ENCODE results near the gene HMCN2.

HMCN2 gene

GRCh38 chr9:130290291-130291181, 25.0 kb downstream of the HMCN2 start:
- DNase-seq, result no peak

GRCh38 chr9:130291474-130291873, 25.9 kb downstream of the HMCN2 start:
- no peak for DNase-seq

DNA sequence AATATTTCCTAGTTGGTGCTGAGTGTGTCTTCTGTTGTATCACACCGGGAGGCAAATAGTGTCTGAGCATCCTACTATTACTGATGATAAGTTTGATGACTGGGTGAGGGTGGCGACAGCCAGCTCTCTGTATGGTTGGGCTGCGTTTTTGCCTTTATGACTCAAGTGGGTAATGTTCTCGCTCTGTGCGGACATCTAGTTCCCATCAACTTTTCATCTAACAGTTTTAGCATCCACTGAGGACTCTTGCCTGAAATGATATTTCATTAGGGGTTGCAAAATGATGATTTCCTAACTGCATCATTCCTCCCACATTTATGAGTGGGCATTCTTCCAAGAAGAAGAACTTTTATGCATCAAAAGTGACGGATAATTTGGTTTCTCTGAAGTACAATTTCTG, 26.5 kb downstream of the HMCN2 start:
- DNase-seq, result no peak

GRCh38 chr9:130294664-130295063, 29.1 kb downstream of the HMCN2 start:
- no peak for DNase-seq

DNA sequence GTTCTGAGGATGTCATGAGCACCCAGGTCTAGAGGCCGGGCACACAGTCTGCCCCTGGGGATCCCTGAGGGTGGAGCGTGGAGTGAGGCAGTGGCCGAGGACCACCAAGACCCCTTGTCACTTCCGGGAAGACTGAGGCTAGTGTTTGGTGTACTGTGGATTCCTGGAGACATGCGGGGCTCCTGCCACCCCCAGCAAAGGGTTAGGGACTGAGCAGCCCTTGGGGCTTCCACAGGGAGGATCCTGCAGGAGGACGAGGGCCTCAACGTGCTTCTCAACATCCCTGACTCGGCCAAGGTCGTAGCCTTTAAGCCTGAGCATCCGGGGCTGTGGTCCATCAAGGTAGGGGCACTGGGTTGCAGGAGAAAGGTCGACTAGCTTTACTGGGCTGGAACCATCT, 29.9 kb downstream of the HMCN2 start:
- DNase-seq, result no peak

GRCh38 chr9:130295945-130296782, 30.6 kb downstream of the HMCN2 start:
- no peak for DNase-seq

GRCh38 chr9:130296783-130297055, 31.2 kb downstream of the HMCN2 start:
- no peak for DNase-seq

DNA sequence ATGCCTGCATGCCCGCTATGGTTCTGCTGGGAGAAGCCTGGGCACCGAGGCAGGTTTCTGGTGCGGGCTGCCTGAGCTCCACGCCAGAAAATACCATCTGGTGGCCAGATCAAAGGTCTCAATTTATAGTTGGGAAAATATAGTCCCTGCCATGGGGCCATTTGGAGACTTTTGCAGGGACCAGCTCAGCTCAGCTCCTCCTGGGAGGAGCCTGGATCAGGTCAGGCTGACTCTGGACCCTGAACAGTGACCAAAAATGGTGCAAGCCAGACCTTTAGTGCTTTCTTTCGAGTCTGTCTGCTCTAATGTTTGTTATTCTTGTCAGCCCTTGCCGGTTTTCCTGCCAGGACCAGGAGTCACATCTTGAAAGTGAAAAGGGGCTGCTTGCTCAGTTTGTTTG, 31.8 kb downstream of the HMCN2 start:
- no peak for DNase-seq

DNA sequence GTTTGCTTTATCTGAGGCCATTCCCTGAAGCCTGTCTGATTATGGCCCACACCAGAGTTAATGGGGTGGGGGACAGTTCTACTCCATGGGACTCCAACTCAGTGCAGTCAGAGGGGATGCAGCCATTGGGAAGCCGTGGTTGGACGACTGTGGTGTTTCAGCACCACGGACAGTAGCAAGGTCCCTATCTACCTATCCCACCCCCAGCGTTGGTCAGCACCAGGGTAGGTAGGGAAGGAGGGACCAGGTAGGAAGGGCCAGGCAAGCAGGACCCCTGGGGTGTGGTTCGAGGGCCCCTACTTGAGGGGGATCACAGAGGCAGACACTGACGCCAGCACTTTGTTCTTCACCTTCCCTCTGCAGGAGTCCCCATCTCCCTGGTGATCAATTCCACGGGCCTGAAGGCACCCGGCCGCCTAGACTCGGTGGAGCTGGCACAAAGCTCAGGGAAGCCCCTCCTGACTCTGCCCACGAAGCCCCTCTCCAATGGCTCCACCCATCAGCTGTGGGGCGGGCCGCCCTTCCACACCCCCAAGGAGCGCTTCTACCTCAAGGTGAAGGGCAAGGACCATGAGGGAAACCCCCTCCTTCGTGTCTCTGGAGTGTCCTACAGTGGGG, 33.2 kb downstream of the HMCN2 start:
- no peak for DNase-seq

DNA sequence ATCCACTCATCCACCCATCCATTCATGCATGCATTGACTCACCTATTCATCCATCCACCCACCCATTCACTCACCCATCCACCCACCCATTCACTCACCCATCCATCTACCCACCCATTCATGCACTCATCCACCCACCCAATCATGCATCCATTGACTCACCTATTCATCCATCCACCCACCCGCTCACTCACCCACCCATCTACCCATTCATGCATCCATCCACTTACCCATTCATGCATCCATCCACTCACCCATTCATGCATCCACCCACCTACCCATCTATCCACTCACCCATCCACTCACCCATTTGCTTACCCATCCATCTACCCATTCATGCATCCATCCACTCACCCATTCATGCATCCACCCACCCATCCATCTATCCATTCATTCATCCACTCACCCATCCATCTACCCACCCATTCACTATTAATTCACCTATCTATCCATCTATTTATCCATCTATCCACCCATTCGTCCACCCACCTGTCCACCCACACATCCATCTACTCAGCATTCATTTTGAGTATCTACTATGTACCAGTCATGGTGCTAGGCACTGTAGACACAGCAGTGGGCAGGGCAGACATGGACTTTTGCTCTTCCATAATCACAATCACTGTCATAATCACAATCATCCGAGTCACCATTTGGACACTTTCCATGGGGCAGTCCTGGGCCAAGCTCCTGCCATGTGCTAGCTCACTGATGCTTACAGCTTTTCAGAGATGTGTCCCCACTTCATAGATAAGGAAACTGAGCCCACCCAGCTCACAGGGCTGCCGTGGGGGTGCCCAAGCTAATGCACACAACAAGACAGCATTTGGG, 34.4 kb downstream of the HMCN2 start:
- DNase-seq, result no peak

GRCh38 chr9:130300739-130301138, 35.2 kb downstream of the HMCN2 start:
- no peak for DNase-seq

GRCh38 chr9:130301483-130302286, 36.1 kb downstream of the HMCN2 start:
- no peak for DNase-seq

DNA sequence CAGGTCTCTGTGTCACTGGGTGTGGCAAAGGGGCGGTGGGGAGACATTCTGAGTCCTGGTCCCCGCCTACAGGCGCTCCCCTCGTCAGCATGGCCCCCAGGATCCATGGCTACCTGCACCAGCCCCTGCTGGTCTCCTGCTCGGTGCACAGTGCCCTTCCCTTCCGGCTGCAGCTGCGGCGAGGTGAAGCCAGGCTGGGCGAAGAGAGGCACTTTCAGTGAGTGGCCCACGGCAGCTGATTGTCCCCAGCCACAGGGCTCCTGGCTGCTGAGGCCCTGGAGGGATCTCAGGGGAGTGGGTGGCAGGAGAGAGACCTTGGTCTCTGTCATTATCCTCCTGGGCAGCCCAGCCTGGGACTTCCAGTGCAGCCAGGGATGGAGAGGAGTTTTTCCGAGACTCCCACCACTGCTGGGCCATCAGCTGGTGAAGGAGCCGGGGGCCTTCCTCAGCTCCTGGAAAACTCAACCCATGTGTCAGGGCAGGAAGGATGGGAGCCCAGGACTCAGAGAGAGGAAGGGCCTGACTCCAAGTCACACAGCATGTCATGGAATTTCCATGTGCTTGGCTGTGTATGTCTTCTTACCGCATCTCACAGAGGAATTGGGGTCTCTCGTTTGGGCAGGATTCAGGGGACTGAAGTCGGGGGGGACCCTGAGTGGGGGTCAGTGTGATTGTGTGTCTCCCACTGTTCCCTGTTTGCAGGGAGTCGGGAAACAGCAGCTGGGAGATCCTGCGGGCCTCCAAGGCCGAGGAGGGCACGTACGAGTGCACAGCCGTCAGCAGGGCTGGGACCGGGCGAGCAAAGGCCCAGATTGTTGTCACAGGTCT, 37.4 kb downstream of the HMCN2 start:
- DNase-seq, result no peak

GRCh38 chr9:130303613-130304055, 38.1 kb downstream of the HMCN2 start:
- DNase-seq, result no peak

- DNase-seq, result no peak
Measured at GRCh38 chr9:130304116-130304515, 38.6 kb downstream of the HMCN2 start.

DNA sequence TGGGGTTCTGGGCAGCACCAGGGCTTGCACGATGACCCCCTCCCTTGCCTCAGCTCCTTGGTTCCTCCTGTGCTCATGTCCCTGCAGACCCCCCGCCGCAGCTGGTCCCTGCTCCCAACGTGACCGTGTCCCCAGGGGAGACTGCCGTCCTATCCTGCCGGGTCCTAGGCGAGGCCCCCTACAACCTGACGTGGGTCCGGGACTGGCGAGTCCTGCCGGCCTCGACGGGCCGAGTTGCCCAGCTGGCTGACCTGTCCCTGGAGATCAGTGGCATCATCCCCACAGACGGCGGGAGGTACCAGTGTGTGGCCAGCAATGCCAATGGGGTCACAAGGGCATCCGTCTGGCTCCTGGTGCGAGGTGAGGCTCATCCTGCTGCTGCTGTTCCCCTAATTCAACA, 39.1 kb downstream of the HMCN2 start:
- DNase-seq, result no peak

GRCh38 chr9:130305381-130305780, 39.8 kb downstream of the HMCN2 start:
- no peak for DNase-seq

DNA sequence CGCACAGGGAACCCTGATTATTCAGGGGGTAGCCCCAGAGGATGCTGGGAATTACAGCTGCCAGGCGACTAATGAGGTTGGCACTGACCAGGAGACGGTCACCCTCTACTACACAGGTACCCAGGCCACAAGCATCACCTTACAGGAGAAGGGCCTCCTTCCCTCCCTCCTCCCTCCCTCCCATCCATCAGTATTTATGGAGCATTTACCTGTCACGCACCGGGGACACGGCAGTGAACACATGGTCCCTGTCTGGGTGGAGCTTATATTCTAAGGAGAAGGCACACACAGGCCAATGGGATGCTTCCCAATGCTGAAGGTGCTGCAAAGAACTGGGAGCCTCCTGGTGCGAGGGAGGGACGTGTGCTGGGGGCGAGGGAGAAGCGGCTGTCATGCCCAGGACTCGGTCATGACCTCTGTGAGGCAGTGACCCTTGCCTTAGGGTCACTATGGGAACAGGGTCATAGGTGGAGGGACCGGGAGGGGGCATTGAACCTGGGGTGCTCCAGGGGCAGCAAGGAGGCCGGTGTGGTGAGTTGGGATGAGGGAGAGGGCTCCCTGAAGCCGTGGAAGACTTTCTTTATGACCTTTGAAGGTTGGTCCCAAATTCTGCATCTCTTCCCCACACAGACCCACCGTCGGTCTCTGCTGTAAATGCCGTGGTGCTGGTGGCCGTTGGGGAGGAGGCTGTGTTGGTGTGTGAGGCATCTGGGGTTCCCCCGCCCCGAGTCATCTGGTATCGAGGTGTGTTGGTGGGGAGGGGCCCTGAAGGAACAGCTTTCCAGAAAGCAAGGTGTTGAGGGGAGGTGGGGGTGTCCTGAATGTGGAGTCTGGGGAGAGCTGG, 41.5 kb downstream of the HMCN2 start:
- DNase-seq, result no peak

- DNase-seq, result no peak
Measured at GRCh38 chr9:130307667-130307943, 42.0 kb downstream of the HMCN2 start.

DNA sequence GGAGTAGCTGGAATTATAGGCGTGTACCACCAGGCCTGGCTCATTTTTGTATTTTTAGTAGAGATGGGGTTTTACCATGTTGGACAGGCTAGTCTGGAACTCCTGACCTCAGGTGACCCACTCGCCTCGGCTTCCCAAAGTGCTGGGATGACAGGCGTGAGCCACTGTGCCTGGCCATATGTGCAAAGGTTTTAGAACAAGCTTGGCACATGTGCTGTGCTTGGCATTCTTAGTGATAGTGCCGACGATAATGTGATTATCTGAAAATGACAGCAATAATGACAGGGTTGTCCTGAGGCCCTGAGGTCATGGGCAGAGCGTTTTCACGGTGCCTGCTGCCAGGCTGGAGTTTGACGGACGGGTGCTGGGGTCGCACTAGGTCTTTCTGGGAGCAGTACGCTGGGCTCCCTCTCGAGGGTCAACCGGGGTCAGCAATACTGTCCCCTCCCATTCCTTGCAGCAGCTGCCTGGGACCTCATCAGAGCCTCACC, 42.6 kb downstream of the HMCN2 start:
- DNase-seq, result no peak

Measured in CD4-positive, alpha-beta T cell treated with Interleukin-17A for 1 hour (primary cell).